NCI-H2196 (cell line): Measurements from ENCODE around the gene MUC5B.
"Not testable (repeated sequence)": the region's sequence is repeated elsewhere in the genome, so short reads cannot be mapped to it uniquely, and the experiment has no call there.

Experiments used
- DNase-seq: peaks from one replicate; lab custom pipeline; 2025; ENCODE audit not compliant: unreplicated experiment; lab: John Stamatoyannopoulos, UW

Gene MUC5B

DNA sequence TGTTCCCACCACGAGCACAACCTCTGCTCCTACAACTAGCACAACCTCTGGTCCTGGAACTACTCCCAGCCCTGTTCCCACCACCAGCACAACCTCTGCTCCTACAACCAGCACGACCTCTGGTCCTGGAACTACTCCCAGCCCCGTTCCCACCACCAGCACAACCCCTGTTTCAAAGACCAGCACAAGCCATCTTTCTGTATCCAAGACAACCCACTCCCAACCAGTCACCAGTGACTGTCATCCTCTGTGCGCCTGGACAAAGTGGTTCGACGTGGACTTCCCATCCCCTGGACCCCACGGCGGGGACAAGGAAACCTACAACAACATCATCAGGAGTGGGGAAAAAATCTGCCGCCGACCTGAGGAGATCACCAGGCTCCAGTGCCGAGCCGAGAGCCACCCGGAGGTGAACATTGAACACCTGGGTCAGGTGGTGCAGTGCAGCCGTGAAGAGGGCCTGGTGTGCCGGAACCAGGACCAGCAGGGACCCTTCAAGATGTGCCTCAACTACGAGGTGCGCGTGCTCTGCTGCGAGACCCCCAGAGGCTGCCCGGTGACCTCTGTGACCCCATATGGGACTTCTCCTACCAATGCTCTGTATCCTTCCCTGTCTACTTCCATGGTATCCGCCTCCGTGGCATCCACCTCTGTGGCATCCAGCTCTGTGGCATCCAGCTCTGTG, 30.9 kb upstream of the MUC5B start:
- DNase-seq, result not testable (repeated sequence)

DNA sequence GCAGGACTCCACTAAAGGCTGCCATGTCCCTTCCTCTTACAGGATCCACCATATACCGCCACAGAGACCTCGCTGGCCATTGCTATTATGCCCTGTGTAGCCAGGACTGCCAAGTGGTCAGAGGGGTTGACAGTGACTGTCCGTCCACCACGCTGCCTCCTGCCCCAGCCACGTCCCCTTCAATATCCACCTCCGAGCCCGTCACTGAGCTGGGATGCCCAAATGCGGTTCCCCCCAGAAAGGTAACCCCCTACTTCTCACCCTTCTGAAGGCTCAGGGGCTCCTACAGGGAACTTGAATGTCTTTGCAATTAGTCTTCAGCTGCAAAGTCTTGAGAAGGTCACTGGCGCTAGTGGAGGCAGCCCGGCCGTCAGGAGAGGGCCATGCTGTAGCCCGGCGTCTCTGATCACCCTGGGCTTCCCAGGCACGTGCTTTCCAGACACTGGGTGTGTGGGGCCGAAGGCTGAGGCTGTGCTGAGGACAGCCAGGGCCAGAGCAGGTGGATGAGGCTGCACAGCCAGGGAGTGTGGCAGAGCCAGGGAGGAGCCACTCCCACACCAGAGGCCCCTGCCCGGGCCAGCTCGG, 30.0 kb upstream of the MUC5B start:
- DNase-seq, result no peak

DNA sequence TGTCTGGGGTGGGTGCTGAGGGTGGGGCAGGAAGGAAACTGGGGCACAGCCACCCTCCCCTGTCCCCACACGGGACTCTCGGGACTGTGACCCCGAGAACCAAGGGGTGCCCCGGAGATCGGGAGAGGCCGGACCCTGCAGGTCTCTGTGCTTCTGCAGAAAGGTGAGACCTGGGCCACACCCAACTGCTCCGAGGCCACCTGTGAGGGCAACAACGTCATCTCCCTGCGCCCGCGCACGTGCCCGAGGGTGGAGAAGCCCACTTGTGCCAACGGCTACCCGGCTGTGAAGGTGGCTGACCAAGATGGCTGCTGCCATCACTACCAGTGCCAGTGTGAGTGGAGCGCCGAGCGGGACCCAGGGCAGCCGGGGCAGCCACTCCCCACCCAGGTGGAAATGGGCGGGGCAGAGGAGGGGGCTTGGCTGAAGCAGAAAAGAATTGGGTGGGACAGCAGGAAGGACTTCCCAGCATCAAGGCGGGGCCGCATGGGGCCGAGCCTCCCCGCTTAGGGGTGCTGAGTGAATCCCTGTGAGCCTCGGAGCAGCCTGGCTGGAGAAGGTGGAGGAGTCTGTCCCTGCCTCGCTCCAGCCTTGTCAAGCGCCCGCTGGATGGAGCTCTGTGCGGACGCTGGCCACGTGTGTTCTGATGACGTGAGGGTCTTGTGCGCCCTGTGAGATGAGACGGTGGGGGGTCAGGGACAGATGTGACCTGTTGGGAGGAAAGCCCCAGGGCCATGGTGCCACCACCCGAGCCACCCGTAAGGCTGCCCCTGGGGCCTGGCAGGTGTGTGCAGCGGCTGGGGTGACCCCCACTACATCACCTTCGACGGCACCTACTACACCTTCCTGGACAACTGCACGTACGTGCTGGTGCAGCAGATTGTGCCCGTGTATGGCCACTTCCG, 29.3 kb upstream of the MUC5B start:
- DNase-seq, result no peak

DNA sequence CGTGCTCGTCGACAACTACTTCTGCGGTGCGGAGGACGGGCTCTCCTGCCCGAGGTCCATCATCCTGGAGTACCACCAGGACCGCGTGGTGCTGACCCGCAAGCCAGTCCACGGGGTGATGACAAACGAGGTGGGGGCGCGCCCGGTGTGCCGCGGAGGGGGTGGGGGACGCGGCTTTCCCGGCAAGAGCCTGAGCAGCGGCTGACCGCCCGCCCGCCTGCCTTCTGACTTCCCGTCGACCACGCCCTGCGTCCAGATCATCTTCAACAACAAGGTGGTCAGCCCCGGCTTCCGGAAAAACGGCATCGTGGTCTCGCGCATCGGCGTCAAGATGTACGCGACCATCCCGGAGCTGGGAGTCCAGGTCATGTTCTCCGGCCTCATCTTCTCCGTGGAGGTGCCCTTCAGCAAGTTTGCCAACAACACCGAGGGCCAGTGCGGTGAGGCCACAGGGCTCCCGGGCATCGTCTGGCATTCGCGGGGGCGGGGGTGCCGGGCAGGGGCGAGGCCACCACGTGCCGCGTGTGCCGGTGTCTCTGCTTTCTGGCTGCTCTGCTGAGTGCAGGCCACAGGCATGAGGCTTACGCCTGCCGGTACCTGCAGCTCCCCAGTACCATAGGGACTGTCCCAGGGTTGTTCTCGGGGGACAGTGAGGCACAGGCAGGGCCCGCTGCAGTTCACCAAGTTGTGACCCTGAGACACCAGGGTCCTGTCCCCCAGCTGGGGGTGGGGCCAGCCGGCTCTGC, 28.5 kb upstream of the MUC5B start:
- DNase-seq, result no peak

DNA sequence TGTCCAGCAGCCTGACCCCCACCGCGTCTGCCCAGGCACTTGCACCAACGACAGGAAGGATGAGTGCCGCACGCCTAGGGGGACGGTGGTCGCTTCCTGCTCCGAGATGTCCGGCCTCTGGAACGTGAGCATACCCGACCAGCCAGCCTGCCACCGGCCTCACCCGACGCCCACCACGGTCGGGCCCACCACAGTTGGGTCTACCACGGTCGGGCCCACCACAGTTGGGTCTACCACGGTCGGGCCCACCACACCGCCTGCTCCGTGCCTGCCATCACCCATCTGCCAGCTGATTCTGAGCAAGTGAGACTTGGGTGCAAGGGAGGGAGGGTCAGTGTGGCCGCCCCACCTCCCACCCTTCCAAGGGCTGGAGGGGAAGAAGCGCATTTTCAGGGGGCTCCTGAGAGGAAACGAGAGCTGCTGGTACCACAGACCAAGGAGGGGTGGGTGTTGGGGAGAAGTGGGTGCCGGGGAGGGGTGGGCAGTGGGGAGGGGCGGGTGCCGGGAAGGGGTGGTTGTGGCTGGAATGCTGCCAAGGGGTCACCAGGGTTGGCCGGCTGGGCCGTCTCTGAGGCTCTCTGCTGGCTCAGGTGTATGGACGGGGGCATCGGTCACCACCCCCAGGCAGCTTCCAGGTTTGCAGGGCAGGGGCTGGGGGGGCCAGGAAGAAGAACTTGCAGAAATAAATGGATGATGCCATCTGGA, 27.7 kb upstream of the MUC5B start:
- DNase-seq, result no peak

DNA sequence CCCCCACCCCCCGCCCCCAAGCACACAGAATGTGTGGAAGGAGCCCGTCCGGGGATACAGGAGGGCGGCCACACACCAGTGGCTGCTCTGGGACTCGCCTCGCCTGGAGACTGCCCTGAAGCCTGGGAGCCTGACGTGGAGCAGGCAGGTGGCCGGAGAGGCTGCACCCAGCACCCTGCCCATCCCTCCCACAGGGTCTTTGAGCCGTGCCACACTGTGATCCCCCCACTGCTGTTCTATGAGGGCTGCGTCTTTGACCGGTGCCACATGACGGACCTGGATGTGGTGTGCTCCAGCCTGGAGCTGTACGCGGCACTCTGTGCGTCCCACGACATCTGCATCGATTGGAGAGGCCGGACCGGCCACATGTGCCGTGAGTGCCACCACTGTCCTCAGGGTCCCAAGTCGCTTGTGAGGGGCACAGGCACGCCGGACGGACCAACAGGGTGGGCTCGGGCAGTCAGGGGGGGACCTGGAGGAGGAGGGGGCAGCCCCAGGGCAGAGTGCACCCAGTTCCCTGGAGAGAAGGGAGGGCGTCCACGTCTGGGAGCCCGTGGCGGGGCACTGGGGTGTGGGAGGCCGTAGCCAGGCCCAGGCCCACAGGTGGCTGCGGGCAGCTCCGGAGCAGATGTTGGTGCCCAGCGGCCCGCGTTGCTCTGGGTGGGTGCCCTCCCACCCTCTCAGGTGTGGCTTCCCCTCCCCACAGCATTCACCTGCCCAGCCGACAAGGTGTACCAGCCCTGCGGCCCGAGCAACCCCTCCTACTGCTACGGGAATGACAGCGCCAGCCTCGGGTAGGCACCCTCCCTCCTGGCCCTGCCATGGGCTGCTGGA, 27.0 kb upstream of the MUC5B start:
- DNase-seq, result no peak

DNA sequence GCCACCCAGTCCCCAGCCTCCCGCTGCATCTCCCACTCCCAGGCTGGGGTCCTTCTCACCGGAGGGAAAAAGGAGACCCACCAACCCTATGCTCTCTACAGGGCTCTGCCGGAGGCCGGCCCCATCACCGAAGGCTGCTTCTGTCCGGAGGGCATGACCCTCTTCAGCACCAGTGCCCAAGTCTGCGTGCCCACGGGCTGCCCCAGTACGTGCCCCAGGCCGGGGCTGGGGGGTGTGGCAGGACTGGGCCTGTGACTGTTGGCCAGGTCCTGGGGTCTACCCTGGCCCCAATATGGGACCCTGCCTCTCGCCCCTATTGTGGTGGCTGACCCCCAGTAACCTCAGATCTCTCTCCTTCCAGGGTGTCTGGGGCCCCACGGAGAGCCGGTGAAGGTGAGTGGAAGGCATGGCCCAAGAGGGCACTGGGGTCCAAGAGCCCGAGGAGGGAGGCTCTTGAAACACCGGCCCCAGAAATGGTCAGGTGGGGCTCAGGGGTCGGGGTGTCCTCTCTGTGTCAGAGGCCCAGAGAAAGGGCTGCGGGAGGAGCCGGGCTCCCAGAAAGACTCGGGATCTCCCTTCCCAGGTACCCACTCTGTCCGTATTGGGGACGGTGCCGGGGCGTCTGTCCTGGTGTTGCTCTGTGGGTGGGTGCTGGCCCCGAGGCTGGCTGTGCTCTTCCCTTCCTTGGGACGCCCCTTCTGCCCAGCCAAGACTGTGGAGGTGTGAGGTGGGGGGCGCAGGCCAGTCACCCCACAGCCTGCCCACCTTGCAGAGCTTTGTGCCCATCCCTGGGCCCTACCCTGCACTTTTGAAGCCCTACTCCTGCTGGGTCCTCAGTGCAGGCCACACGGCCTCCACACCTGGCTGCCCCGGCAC, 26.1 kb upstream of the MUC5B start:
- no peak for DNase-seq

DNA sequence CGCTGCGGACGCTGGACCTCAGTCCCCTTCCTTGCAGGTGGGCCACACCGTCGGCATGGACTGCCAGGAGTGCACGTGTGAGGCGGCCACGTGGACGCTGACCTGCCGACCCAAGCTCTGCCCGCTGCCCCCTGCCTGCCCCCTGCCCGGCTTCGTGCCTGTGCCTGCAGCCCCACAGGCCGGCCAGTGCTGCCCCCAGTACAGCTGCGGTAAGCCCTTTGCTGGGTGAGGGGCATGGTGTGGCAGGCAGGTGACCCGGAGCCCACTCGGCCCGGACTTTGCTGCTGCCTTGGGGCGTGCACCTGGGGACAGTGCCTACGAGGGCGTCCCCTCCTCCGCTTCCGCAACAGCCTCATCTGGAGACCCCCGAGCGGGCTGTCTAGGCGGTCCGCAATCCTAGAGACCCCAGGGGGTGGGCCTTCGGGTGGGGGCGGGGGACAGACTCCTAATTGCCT, 25.4 kb upstream of the MUC5B start:
- no peak for DNase-seq

DNA sequence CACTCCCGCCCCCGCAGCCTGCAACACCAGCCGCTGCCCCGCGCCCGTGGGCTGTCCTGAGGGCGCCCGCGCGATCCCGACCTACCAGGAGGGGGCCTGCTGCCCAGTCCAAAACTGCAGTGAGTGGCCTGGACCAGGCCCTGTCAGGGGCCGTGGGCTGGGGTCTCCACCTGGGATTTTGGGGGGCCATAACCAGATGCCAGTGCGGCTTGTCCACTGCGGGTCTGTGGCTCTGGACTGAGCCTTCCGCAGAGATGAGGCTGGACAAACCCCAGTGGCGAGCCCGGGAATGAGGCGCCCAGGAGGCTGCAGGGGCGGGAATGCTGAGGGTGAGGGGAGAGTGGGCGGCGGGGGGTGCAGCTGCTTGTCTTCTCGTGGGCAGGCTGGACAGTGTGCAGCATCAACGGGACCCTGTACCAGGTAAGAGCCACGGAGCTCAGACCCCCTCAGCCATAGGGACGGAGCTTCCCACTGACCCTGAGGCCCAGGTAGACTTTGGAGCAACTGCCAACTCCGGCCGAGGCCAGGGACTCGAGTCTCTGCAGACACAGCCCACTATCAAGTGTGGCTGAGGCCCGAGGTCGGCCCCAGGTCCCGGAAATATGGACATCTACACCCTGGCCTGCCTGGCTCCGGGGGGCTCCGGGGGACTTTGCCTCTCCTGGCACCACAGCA, 24.8 kb upstream of the MUC5B start:
- DNase-seq, result no peak

DNA sequence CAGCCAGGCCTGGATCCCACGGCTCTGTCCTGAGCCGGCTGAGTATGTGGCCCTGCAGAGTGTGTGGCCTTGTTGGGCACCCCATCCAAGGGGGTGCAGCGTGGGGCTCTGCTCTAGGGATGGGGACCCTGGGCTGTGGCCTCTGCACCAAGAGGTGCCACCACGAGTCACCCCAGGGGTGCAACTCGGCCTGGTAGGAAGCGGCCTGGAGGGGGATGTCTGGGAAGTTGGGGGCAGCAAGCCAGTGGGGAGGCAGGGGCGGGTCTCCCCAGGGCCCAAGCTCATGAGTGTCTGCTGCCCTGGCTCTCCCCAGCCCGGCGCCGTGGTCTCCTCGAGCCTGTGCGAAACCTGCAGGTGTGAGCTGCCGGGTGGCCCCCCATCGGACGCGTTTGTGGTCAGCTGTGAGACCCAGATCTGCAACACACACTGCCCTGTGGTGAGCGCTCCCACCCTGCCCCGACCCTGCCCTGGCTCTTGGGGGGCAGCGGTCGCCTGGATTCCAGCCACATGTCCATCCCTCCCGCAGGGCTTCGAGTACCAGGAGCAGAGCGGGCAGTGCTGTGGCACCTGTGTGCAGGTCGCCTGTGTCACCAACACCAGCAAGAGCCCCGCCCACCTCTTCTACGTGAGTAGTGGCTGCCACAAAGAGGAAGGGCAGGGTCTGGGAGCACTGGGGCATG, 24.2 kb upstream of the MUC5B start:
- peak; percentile 26 for DNase-seq

DNA sequence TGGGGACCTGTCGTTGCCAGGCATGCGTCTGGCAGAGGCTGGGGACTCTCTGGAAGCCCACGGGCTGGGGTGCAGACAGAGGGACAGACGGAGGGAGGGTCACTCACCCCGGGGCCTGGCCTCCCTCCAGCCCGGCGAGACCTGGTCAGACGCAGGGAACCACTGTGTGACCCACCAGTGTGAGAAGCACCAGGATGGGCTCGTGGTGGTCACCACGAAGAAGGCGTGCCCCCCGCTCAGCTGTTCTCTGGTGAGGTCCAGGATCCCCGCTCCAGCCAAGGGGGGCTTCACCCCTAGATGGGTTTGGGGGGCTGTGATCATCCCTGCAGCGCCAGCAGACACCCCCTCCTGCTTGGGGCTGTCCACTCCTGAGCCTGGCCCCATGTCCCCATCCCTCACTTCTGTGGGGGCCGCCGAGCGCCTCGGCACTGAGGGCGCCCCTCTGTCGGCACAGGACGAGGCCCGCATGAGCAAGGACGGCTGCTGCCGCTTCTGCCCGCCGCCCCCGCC, 23.6 kb upstream of the MUC5B start:
- no peak for DNase-seq

DNA sequence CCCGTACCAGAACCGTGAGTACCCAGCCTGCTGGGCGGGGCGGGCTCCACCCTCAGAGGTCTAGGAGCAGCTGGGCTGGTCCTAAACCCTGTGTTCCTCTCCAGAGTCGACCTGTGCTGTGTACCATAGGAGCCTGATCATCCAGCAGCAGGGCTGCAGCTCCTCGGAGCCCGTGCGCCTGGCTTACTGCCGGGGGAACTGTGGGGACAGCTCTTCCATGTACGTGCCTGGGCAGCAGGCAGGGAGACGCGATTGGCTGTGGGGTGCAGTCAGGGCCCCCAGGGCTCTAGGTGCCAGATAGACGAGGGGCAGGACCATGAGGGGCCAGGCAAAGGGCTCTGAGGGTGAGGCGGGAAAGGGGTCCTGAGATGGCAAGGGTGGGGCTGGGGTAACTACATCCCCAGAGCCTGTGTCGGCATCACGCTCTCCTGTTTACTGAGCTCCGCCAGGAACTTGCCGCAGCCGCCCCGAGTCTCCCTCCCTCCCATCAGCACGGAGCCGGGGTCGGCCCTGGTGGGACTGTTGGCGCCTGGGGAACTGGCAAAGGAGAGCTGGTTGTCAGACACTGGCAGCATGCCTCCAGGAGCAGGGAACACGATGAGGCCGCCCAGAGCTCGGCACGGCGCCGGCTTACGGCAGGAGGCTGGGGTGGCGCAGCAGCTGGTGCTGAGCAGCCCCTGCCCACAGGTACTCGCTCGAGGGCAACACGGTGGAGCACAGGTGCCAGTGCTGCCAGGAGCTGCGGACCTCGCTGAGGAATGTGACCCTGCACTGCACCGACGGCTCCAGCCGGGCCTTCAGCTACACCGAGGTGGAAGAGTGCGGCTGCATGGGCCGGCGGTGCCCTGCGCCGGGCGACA, 22.9 kb upstream of the MUC5B start:
- peak; percentile 62 for DNase-seq

DNA sequence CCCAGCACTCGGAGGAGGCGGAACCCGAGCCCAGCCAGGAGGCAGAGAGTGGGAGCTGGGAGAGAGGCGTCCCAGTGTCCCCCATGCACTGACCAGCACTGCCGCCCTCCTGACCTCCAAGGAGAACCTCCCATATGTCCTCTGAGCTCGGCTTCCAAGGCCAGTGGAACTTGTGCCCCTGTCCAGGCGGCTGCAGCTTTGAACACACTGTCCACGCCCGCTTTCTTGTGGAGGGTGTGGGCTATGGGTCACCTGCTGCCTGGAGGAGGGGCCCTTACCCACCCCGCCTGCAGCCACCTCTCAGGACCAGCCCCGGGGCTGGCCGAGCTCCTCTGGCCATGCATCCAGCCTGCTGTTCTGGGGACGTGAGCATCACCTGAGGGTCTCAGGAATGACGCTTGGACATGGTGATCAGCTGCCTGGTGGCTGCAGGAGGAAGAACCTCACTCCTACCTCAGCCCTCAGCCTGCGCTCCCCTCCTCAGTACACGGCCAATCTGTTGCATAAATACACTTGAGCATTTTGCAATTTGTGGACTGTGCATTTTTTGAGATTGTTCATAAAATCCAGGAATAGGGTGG, 22.2 kb upstream of the MUC5B start:
- no peak for DNase-seq

DNA sequence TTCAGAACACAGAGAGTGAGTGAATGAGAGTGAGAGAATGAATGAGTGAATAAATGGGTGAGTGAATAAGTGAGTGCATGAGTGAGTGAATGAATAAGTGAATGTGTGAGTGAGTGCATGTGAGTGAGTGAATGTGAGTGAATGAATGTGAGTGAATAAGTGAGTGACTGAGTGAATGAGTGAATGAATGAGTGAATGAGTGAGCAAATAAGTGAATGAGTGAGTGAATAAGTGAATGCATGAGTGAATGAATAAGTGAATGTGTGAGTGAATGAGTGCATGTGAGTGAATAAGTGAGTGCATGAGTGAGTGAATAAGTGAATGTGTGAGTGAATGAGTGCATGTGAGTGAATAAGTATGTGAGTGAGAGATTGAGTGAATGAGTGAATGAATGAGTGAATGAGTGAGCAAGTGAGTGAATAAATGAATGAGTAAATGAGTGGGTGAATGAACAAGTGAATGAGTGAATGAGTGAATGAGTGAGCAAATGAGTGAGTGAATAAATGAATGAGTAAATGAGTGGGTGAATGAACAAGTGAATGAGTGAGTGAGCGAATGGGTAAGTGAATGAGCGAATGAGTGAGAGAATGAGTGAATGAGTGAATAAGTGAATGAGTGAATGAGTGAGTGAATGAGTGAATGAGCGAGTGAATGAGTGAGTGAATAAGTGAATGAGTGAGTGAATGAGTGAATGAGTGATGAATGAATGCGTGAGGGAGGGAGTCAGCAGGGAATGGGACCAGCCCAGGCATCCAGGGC, 21.3 kb upstream of the MUC5B start:
- DNase-seq, result no peak

DNA sequence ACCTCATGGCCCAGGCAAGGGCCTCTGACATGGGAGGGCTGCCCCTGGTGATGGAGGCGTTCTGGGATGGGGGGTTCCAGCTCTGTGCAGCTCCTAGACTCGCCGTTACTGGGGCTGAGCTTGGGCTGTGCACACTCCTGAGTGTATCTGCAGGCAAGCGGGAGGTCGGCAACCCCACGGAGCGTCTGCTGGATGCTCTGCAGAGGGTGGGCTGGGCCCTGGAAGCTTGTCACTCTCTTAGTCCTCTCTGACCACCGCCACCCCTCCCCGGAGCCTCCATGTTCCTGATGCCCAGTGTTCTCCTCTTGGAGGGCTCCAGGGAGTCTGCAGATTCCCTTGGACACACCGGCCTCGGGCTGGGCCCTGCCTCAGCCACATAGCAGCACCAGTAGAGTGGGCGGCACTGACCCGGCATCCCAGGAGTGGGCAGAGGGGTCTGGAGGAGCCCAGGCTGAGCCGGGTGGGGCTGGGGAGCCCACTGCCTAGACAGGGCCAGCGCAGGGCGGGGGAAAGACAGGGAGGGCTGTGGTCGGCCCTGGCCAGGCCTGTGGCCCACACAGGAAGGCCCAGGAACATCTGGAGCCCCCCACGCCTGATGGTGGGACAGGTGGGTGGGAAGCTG, 20.6 kb upstream of the MUC5B start:
- no peak for DNase-seq
